GM19193 (cell line): ENCODE measurements around the gene CIC.

Experiments
- POLR2A ChIP-seq: IDR thresholded peaks from 4 replicates; pipeline ENCODE4 v1.6.1; 2011; ENCODE audit not compliant: insufficient read depth, insufficient read length; ENCODE audit errors: extremely low read depth

Gene CIC

DNA sequence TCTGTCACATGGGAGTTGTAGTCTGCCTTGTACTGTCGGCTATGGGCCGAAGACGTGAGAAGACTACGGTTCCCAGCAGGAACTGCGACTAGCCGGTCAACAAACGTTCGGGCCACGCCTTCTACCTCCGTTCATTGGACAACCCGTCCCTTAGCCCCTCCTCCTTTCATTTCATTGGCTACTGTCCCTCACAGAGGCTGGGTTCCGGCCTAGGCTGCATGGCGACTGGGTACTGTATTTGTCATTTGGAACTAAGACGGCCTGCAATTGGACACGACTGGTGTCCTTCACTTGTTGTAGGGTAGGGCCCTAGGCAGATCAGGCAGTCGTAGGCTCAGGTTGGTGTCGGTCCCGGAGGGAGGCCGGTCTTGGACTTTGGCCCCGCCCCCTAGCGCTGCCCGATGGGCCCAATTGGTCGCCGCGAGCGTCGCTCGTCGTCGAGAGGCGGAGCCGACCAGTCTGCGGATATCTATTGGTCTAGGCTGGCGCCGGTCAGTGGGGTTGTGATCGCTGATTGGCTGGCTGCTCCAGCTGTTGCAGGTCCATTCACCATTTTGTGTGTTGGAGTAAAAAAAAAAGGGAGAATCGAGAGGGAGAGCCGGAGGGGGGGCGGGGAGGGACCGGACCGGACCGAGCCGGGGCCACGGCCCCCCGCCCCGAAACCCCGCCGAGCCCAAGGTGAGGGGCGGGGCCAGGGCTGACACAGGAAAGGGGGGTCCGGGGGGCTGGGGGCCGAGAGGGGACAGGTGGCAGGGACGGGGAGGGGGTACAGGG is at the start of gene CIC:
CIC (plus strand) TSS at position 549 of the 774 bp plus-strand sequence. CDS start 2,532 bp downstream, outside the sequence.
- TF ChIP-seq POLR2A: no peak

DNA sequence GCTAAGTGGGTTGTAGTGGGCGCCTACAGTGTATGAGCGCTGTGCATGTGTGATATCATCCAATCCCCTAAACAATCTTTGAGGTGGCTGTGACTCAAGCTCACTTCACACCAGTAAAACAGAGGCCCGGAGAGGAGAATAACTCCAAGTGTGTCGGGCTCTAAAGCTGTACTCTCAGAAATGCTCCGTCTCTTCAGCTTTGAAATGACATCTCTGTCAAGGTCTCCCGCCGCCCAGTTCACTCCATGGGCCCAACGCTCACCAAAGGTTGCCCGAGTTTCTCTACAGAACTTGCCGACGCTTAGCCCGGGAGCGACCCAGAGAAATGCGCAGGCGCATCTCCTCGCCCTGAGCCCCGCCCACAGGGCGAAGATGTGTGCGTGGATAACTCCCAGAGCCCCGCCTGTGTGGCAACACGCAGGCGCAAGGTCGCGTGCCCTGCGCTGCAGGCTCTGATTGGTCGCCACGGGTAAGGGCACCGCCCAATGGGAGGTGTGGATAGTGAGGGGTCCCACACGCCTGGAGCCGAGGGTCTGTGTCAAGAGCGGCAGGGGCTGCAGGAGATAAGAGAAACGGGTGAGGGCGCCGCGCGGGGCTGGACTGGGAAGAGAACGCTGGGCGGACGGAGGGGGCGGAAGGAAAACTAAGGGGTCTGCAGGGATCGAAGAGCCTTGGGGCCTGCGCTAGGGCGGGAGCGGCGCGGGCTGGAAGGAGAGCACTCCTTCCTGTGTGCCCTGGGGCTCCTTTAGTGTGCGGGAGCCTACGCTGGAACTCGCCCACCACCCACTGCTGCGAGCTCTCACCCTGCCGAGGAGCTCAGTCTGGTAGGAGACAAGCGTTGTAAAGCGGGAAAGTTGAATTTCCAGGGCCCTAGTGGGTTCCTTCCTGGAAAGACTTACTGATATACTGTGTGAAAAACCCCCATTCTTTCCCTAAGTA is 49.0 kb upstream of the CIC start, which contains the start of gene ZNF526:
ZNF526 (plus strand) TSS at position 501 of the 939 bp plus-strand sequence. CDS start 4,092 bp downstream, outside the sequence.
- peak; percentile 82 for TF ChIP-seq POLR2A

DNA sequence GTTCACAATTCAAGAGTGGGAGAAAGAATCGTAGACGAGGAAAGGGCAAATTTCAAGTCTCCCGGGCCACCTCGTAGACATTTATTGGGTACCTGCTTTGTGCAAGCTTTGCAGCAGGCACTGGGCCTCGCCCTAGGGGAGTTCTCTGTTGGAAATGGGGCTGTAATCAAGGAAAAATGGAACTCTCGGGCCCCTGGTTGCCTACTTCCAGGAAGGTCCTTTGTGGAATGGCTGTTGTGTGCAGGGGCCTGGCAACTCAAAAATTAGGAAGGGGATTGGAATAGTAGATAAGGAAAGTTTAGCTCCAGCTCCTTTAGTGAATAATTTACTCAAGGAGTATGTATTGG is 48.3 kb upstream of the CIC start:
- no peak for TF ChIP-seq POLR2A

DNA sequence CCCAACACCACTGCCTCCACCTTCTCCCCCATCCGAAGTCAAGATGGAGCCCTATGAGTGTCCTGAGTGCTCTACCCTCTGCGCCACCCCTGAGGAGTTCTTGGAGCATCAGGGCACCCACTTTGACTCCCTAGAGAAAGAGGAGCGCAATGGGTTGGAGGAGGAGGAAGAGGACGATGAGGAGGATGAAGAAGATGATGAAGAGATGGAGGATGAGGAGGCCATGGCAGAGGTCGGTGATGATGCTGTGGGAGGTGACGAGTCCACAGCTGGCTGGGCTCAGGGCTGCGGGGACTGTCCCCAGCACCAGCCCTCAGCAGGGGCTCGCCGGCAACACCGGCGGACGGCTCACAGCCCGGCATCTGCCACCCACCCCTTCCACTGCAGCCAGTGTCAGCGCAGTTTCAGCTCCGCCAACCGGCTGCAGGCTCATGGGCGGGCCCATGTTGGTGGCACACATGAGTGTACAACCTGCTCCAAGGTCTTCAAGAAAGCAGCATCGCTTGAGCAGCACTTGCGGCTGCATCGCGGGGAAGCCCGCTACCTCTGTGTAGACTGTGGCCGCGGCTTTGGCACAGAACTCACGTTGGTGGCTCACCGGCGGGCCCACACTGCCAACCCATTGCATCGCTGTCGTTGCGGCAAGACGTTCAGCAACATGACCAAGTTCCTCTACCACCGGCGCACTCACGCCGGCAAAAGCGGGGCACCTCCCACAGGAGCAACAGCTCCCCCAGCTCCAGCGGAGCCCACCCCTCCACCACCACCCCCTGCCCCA is 43.9 kb upstream of the CIC start:
- TF ChIP-seq POLR2A: no peak

DNA sequence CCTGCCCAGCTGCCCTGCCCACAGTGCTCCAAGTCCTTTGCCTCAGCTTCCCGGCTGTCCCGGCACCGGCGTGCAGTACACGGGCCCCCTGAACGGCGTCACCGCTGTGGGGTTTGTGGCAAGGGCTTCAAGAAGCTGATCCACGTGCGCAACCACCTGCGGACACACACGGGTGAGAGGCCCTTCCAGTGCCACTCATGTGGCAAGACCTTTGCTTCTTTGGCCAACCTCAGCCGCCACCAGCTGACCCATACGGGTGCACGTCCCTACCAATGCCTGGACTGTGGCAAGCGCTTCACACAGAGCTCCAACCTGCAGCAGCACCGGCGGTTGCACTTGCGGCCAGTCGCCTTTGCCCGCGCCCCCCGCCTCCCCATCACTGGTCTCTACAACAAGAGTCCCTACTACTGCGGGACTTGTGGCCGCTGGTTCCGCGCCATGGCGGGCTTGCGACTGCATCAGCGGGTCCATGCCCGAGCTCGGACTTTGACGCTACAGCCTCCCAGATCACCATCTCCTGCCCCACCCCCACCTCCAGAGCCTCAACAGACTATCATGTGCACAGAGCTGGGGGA is 43.2 kb upstream of the CIC start:
- TF ChIP-seq POLR2A: no peak

DNA sequence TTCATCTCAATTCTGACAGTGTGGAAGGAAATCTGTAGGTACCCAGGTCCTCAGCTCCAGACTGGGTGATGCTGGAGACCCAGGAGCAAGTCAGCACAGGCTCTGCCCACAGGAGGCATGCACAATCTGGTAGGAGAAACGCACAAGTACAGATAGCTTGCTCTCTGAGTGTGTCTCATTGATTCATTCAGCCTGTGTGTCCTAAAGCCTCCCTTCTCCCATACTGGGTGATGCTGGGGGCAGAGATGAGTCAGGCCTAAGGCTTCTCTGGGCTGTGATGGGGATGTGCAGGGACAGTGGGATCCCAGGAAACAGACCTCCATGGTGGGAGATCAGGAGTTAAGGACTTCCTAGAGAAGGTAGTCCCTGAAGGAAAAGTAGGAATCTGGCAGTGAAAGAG is 42.2 kb upstream of the CIC start:
- no peak for TF ChIP-seq POLR2A

DNA sequence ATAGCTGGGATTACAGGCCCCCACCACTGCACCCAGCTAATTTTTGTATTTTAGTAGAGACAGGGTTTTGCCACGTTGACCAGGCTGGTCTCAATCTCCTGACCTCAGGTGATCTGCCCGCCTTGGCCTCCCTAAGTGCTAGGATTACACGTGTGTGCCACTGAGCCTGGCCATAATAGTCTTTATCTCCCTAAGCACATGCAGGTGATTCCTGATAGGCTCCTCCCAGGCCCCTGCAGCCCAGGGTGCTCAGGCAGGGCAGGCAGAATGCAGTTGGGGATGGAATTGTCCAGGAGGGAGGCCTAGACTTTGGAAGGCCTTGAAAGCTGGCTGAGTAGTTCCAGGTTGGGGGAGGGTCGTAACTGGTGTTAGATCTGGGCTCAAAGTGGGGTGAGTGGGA is 40.4 kb upstream of the CIC start:
- no peak for TF ChIP-seq POLR2A

DNA sequence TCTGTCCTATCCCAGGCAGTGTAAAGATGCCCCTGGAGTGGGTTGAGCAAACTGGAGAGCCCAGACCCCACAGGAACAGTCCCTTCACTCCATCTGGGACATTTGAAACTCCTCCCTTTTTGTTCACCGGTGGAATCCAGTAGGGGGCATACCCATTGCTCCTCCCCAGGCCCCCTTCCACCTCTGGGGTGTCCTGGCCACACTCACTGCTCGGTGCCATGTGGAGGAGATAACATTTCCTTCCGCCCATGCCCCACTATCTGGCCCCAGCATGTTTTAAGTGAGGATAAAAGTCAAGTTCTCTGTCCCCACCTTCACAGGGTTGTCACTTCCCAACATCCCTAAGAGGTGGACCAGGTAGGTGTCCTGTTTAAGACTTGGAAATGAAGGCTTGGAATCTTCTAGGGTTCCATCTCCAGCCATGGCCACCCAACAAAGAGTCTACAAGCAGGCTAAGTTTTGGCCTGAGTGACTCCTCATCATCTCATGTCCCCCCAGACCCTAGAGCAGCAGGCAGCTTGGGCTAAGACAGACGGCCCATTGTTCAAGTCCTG is 39.7 kb upstream of the CIC start:
- TF ChIP-seq POLR2A: no peak

DNA sequence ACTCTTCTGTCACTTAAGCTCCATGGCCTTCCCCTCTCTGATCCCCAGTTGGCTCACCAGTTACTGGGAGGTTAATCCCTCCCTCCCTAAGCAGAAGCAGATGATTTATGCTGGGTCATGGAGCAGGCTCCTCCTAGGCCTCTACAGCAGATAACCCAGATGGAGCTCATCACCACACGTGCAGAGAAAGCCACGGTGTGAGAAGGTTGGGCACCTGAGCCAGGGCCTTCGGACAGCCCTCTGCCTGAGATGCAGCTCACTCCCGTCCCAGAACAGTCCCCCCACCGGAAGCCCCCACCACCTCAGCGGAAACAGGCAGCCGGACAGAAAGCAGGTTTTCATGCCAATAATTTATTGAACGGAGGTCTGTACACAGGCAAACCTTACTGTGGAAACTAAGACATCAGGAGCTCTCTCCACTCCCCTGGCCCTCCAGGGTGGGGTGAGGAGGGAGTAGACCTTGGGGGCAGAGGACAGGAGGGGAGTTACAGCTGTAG is 39.1 kb upstream of the CIC start:
- no peak for TF ChIP-seq POLR2A

DNA sequence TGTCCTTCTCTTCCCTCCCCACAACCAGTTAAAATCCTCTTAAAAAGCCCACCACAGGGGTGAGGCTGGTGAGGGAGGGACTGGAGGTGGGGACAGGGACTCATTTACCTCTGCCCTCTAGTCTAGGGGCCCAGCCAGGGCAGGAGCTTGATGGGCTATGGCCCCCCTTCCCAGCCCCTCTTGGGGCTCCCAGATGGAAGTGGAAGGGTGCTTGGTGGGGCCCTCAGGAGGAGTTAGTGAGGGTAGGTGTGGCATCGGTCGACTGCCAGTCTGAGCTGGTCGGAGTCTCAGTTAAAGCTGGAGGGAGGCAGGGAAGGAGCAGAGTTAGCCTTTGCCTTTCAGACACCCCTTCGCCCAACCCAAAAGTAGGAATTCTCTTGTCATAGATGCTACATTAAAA is 38.5 kb upstream of the CIC start:
- TF ChIP-seq POLR2A: no peak

DNA sequence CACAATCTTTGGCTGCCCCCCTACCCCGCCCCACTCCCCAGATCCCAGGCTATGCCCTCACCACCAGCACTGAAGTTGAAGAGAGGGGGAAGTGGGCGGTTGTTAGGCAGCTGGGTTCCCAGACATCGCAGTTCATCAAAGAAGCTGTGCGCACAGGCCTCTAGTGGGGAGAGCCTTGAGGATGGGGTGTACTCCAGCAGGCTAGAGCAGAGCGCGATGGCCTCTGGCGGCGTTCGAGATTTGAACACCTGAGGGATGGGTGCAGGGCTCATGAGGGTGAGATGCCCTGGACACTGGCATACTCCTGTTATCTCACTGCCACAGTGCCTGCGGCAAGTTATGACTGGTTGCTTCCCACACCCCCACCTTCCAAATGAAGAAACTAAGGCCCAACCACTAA is 36.6 kb upstream of the CIC start:
- TF ChIP-seq POLR2A: peak; percentile 18

DNA sequence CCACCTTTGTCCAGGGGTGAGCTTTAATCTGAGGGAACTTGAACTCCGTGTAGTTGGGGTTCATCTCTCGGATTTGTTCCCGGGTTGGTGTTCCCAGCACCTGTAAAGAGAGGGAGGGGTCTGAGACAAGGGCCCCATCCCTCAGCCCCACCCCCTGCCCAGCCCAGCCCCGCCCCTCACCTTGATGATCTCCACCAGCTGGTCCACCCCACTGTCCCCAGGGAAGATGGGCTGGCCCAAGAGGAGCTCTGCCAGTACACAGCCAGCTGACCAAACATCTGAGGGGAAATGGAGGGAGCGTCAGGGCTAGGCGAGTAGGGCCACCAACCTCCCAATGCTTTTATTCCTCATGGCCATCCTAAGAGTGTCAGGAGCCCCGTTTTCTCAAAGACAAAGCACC is 35.9 kb upstream of the CIC start:
- no peak for TF ChIP-seq POLR2A

DNA sequence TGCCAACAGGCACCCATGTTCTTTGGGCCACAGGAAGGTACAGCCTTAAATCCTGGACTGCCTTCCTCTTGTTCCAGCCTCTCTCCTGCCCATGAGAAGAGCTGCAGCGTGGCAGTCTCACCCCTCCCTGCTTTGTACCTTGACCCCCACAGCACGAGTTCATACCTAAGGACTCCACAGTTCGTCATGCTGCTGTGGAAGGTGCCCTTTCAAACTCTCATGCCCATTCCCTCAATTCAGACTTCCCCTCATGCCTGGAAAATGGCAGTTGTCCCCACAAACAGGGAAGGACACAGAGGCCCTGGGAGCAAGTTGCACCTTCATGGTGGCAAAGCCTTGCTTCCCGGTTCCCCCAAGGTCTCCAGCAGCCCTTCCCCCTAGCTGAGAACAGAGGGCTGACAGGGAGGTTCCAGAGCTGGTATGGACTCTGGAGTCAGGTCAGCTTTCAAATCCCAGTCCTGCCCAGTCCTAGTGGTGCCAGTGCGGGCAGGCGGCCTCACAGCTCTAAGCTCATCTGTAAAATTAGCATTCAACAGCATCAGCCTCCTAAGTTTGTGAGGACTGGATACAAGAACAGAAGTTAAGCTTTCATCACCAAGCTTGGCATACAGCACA is 35.3 kb upstream of the CIC start:
- no peak for TF ChIP-seq POLR2A

DNA sequence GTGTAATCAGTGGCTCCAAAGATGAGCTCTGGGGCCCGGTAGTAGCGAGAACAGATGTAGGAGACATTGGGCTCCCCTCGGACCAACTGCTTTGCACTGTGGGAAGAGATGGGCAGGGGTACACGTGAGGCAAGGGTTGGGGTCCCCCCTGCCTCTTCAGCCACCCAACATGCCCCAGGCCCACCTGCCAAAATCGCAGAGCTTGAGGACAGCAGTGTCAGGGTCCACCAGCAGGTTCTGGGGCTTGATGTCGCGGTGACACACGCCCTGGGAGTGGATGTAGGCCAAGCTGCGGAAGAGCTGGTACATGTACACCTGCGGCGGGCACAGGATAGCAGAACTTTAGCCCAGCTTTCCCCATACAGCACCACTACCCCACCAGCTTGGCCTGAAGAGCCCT is 34.7 kb upstream of the CIC start:
- TF ChIP-seq POLR2A: peak; percentile 9
